Kidney (tissue), 14 donors: ENCODE data around the gene TAF5L. TPM values are rescaled to one million over a fixed set of nuclear protein-coding genes. Genes with fewer than 3 reads are reported as not detected.

Experiments used
- DNase-seq, 5 donors: peaks; one replicate each; pipeline ENCODE4 v3.0.0-alpha.2; 2013 to 2020
- FAIRE-seq: peaks from 2 replicates; lab custom pipeline; 2012; peaks lifted over from hg19 to GRCh38; lab: Jason Lieb, UNC
- H3K27ac ChIP-seq, 2 donors: one replicate each; pipeline ENCODE4 v1.7.0; 2013; ENCODE audit warnings: low read depth in 2 of 2, low read length in 2 of 2, inconsistent platforms in 1 of 2
- H3K27me3 ChIP-seq: one replicate; pipeline ENCODE4 v1.7.1; 2013; ENCODE audit warnings: low read length, inconsistent platforms; ENCODE audit not compliant: control insufficient read depth, insufficient read depth
- H3K36me3 ChIP-seq, 3 donors: one replicate each; pipeline versions ENCODE4 v1.7.0 to v1.7.1; 2013; ENCODE audit warnings: low read length in 3 of 3, control low read depth in 1 of 3, inconsistent platforms in 1 of 3; ENCODE audit not compliant: insufficient read depth in 3 of 3, control insufficient read depth in 2 of 3
- H3K4me1 ChIP-seq, 3 donors: one replicate each; pipeline versions ENCODE4 v1.7.0 to v1.7.1; 2013; ENCODE audit warnings: low read length in 3 of 3, inconsistent platforms in 1 of 3, low read depth in 1 of 3; ENCODE audit not compliant: control insufficient read depth in 2 of 3, insufficient read depth in 2 of 3
- H3K4me3 ChIP-seq, 3 donors: one replicate each; pipeline versions ENCODE4 v1.7.0 to v1.8.1; 2013; ENCODE audit warnings: low read length in 3 of 3, control low read depth in 1 of 3, inconsistent platforms in 1 of 3
- H3K9ac ChIP-seq, 3 donors: one replicate each; pipeline versions ENCODE4 v1.7.0 to v1.7.1; 2013; ENCODE audit warnings: low read length in 3 of 3, control low read depth in 1 of 3, inconsistent platforms in 1 of 3
- H3K9me3 ChIP-seq, 3 donors: one replicate each; pipeline versions ENCODE4 v1.7.0 to v1.7.1; 2013; ENCODE audit warnings: low read length in 3 of 3, control low read depth in 1 of 3, inconsistent platforms in 1 of 3; ENCODE audit not compliant: control insufficient read depth in 2 of 3, insufficient read depth in 1 of 3
- CTCF ChIP-seq: IDR thresholded peaks from 3 replicates; pipeline ENCODE4 v1.5.1; 2012; ENCODE audit warnings: mild to moderate bottlenecking, moderate library complexity, borderline replicate concordance; ENCODE audit not compliant: insufficient read depth; ENCODE audit errors: extremely low read depth
- intact Hi-C: fragments of 100-400 bp; cut with DNase I; formaldehyde crosslinking; loops from one replicate; pipeline ENCODE4 v1.11.1; 2022
- polyA plus RNA-seq: library from polyadenylated mRNA; stranded (reverse); fragments of 350-450 nt; fragmentation: Illumina TruSeq; extraction: RNeasy Lipid Tissue Mini Kit (QIAGEN cat#74804); gene quantifications from one replicate; pipeline ENCODE4 v1.2.3, GENCODE V29; 2014; ENCODE audit warnings: low read depth, low replicate concordance; ENCODE audit not compliant: insufficient read depth
- total RNA-seq: library from RNA; stranded (reverse); fragmentation: NEBNext Ultra II Directional; extraction: Animal tissue kit (Norgen Biotek cat#: 25700); gene quantifications from one replicate; pipeline ENCODE4 v1.2.1, GENCODE V29; 2021
- donor health status: control.
- donor health status: control.
- donor health status: control.
- donor health status: control.
- donor health status: control.
- donor health status: DM: yes; HTN: yes; CAD: no.
- donor health status: Normal renal cell carcinoma (clear cell type).

Gene TAF5L
- total and polyA plus RNA-seq, 2 donors from 2014 or later = 7.1 to 19.6 TPM

- Histone ChIP-seq H3K9me3 (no peaks in the 10 kb centered on the region), H3K36me3 (peaks cover 0 to 4% (median 2%) of the 10 kb centered on the region in 3 donors), H3K4me3 (no peak overlapping the region), H3K9ac (no peak overlapping the region), H3K27me3 (no peaks in the 10 kb centered on the region), H3K4me1 (no peaks in the 10 kb centered on the region), H3K27ac (no peak overlapping the region)
- TF ChIP-seq CTCF = peak; percentile 90
- DNase-seq = peak; percentile 80 to 91 (median 84)
- no peak for FAIRE-seq
- intact Hi-C loops = loop anchor here (10.0 kb wide), 1 partner anchor 654 kb away; no protein-coding TSS in a partner anchor
These were observed 35.3 kb upstream of the TAF5L start for GRCh38 chr1:229661022-229661877.

GRCh38 chr1:229657993-229658755, 32.3 kb upstream of the TAF5L start:
- Histone ChIP-seq H3K27ac (no peak overlapping the region), H3K36me3 (peaks cover 2 to 14% (median 4%) of the 10 kb centered on the region in 3 donors), H3K4me1 (no peaks in the 10 kb centered on the region), H3K27me3 (no peaks in the 10 kb centered on the region), H3K9me3 (no peaks in the 10 kb centered on the region), H3K9ac (no peak overlapping the region), H3K4me3 (no peak overlapping the region)
- FAIRE-seq (no peak), DNase-seq (no peak)
- intact Hi-C loops = no loop called here
- TF ChIP-seq CTCF = no peak

GRCh38 chr1:229655781-229656180, 29.9 kb upstream of the TAF5L start:
- H3K27me3 ChIP-seq = no peaks in the 10 kb centered on the region
- no peaks in the 10 kb centered on the region for H3K9me3 ChIP-seq
- no peak for FAIRE-seq
- H3K9ac ChIP-seq = no peak overlapping the region
- peaks cover 2 to 24% (median 7%) of the 10 kb centered on the region in 3 donors for H3K36me3 ChIP-seq
- H3K4me3 ChIP-seq = no peak overlapping the region
- no peak for DNase-seq
- intact Hi-C loops = no loop called here
- no peak for TF ChIP-seq CTCF
- no peak overlapping the region for H3K27ac ChIP-seq
- no peaks in the 10 kb centered on the region for H3K4me1 ChIP-seq
